ENCODE results near the gene SMC3.
"Not testable (repeated sequence)": the region's sequence is repeated elsewhere in the genome, so short reads cannot be mapped to it uniquely, and the experiment has no call there.

Gene SMC3

DNA sequence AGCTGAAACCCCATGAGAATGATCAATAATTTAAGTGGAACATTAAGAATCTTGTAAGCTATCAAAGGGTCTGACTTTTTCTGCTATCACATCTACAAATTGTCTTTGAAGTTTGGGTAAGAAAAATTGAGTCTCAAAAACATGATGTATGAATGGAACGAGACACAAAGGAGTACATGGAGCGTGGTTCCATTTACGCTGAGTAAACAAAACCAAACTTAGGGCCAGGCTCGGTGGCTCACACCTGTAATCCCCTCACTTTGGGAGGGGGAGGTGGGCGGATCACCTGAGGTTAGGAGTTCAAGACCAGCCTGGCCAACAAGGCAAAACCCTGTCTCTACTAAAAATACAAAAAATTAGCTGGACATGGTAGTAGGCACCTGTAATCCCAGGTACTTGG lies 24.3 kb downstream of the SMC3 start:
- DNase-seq: no peak

- no peak for DNase-seq
These were observed 30.0 kb downstream of the SMC3 start for GRCh38 chr10:110597476-110597875.

DNA sequence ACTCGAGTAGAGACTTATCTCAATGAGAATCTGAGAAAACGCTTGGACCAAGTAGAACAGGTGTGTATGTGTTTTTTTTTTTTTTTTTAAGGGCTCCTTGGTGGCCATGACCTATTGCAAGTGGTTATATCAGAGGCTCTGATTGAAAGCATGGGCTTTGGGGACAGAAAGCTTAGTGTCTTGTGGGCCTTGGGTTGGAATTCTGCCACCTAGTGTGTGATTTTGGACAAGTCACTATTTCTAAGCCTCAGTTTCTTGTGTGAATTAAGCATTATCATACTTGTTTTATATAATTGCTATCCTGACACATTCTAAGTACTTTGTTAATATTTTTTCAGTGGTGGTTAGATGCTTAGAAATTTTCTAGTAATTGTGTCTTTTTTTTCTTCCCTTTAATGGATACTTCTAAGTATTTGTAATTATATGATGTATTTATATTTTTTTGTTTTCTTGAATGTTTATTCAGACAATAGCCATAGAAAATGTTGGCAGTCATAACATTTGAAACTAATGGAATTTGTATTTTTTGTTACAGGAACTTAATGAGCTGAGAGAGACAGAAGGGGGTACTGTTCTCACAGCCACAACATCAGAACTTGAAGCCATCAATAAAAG lies 33.1 kb downstream of the SMC3 start:
- peak in 1 of 14 donors; percentile 8 for DNase-seq

GRCh38 chr10:110601581-110601980 lies 34.1 kb downstream of the SMC3 start:
- no peak for DNase-seq

DNA sequence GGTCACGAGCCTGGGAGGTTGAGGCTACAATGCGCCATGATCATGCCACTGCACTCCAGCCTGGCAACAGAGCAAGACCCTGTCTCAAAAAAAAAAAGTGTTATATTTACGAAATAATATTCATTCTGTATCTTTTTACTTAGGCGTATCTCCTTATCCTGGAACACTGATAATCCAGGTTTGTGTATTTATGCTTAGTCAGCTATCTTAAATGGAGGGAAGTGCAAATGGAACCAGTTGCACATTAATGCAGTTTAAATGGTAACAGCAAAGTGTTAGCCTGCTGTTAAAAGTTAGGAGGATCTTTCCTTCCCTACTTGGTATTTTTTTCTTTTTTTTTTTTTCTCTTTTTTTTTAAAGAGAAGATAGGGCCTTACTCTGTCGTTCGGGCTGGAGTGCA lies 40.6 kb downstream of the SMC3 start:
- DNase-seq: no peak

DNA sequence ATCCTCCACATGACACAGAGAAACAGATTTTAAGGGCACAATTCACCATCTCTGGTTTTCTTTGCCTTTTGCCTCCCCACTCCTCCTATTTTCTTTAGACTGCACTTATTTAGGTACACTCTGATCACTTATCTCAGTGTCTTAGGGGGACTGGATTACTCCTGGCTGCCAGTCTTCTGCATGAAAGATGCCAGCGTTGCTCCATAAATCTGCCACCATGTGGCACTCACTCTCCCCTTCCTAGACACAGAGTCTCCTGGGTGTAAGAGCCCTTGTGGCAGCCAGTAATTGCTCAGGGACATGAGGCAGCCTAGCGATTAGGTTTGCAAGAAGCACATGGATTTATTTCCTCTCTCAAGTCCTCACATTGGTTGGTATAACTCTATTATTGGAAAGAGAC lies 42.1 kb downstream of the SMC3 start:
- no peak for DNase-seq

DNA sequence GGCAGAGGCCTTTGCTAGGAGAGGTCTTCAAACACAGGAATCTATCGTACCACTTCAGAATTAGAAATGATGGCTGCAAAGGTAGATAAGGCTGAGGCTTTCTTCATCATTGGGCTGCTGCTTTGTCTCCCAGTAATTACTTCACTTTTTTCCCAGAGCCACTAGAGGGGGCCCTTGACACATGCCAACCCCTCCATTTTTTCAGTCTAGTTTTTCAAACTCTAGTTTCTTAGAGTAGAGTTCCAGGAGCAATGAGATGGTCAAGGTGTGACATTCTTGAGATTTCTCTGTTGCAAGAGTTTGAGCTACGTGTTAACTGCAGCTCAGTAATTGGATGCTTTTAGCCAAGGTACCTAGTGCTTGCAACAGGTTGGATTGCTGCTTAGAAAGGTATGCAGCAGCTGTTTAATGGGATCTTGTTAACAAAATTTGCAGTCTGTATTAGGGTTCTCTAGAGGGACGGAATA lies 42.8 kb downstream of the SMC3 start:
- DNase-seq: peak in 7 of 14 donors; percentile 8 to 30 (median 11)

GRCh38 chr10:110610781-110611180 lies 43.3 kb downstream of the SMC3 start:
- DNase-seq: not testable (repeated sequence)

DNA sequence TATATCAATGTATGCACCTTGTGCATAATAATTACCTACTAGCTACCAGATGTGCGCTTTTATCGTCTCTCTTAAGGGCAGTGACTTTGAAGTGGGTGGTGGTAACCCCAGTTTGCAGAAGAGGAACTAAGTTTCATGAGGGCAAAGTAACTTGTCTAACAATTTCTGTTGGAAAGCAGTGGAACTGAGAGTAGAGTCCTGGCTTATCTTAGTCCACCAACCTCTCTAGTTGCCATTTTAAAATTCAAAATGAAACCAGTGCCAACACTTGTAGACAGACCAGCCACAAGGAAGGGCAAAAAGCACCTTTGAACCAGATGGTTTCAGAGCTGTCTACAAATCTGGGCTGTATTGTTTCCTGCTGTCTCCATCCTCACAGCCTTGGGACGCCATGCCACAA lies 44.6 kb downstream of the SMC3 start:
- DNase-seq: no peak

GRCh38 chr10:110612629-110613028 lies 45.1 kb downstream of the SMC3 start:
- no peak for DNase-seq

DNA sequence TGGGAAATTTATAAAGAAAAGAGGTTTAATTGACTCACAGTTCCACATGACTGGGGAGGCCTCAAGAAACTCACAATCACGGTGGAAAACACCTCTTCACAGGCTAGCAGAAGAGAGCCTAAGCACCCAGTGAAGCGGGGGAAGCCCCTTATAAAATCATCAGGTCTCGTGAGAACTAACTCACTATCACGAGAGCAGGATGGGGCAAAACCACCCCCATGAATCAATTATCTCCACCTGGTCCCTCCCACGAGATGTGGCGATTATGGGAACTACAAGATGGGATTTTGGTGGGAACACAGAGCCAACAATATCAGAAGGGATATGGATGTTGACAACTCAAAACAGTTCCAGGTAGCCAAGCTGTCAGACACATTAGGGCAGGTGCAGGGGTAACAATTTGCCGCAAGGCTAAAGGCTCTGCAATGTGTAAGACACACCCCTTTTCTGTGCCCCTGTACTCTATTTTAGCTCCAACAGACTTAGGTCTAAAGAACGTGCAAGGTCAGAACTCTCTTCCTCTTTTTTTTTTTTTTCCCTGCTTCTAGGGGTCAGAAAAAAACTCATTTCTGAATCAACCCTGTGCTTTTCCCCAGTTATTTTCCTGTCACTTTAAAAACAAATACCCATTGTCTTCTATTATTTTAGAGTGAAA lies 46.0 kb downstream of the SMC3 start:
- no peak for DNase-seq

GRCh38 chr10:110613996-110614495 lies 46.6 kb downstream of the SMC3 start:
- DNase-seq: no peak

GRCh38 chr10:110615057-110615747 lies 47.7 kb downstream of the SMC3 start:
- no peak for DNase-seq

- no peak for DNase-seq
These were observed 49.1 kb downstream of the SMC3 start for GRCh38 chr10:110616493-110617033.

- DNase-seq: no peak
These were observed 50.1 kb downstream of the SMC3 start for GRCh38 chr10:110617425-110618229.

DNA sequence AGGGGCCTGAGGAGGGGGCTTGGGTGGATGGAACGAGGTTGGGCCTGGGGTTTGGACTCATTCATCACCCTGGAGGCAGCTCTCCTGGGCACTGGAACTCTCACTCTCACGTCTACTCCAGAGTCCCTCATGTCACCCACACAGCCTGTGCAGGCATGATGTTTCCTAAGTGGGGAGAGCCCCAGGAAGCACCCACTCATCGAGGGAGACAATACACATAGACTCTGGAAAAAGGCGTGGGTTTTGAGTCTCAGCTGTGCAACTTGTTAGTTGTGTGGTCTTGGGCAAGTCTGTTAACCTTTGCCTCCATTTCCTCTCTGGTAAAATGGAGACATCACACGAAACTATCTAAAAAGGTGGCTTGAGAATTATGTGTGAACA lies 50.7 kb downstream of the SMC3 start:
- DNase-seq: no peak

DNA sequence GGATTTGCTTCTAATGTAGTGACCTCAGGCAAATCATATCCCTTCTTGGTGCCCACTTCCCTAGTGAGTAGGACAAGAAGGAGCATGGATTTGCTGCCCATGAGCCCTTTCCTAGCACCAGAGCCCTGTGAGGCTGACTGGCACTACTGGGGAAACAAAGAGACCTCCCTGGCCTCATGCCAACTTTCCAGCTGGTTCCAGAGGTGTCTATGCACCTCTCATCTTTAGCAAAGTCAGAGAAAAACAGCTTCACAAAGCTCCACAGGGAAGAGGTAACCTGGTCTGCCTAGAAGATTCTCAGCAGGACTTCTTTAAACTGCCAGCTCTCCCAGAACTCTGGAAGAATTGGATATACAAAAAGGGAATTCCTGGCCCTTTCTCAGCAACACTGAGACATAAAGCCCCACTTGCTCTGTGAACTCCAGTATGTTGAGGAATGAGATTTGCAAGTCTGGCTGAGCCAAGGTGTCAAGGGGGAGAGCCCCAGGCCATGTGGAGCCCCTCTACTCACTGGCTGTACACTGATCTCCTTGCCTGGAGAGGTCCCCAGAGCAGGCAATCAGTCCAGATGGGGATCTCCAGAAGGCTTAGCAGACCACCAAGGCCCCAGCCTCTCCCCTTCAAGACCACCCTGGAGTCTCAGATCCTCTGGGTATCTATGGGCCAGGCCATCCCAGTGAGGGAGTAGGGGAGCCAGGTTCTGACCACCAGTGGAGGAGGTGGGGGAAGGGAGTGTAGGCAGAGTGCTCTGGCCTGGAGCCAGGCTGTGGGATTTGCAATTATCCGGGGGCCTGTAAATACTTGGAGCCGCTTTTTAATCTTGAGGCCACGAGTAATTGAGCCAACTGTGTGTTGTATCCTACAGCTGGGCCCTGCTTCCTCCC lies 52.3 kb downstream of the SMC3 start:
- no peak for DNase-seq

DNA sequence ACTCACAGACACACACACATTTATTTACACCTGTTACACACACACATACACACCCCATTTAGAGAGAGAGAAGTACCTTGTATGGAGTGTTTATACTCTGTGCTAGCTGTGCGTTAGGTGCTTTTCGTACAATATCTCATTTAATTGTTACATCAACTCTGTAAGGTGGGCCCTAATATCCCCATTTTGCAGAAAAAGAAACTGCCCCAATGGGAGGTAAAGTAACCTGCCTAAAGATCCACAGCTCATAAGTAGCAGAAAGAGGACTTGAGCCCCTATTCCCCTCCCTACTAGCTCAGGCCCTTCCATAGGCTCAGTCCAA lies 52.9 kb downstream of the SMC3 start:
- no peak for DNase-seq

- not testable (repeated sequence) for DNase-seq
These were observed 55.8 kb downstream of the SMC3 start for GRCh38 chr10:110623316-110623715.

GRCh38 chr10:110625356-110625894 lies 57.9 kb downstream of the SMC3 start:
- no peak for DNase-seq

All from C1 segment of cervical spinal cord (tissue), 14 donors.